ENCODE results near the gene CHURC1. TPM values are rescaled to one million over a fixed set of nuclear protein-coding genes. Genes with fewer than 3 reads are reported as not detected.

The CHURC1 gene
- total RNA-seq, 1 donor from 2014 or later: 48.9 TPM

Other genes starting within 250 kb of the CHURC1 start
- gene PLEKHG3, start 210.0 kb upstream of the CHURC1 start, total RNA-seq: 2.5 and 6.1 TPM in 2 replicates
- gene SPTB, start 34.5 kb upstream of the CHURC1 start, total RNA-seq: under 0.01 TPM in 1 of 2 replicates, not detected in the other
- gene GPX2, start 28.3 kb downstream of the CHURC1 start, total RNA-seq: not detected in 2 replicates
- 14.3 and 17.2 TPM in 2 replicates for gene RAB15, start 57.9 kb downstream of the CHURC1 start, total RNA-seq
- 9.2 and 12.1 TPM in 2 replicates for gene FNTB, start 72.4 kb downstream of the CHURC1 start, total RNA-seq
- 50.4 and 55.4 TPM in 2 replicates for gene MAX, start 188.1 kb downstream of the CHURC1 start, total RNA-seq